Memory B cell (primary cell): ENCODE data around the gene DCST2.

ENCODE experiments used
- ATAC-seq: fragments of 150-1000 bp; cut with Tn5 transposase; 2 replicates; pipeline ENCODE4 v1.10.0; 2021; ENCODE audit warnings: low read depth, mild to moderate bottlenecking, moderate library complexity
- DNase-seq, 2 donors: peaks; one replicate each; pipeline ENCODE4 v3.0.0; 2022; ENCODE audit warnings: low spot score in 2 of 2
- H3K27ac Mint-ChIP-seq: one replicate; pipeline ENCODE4 v1.8.0; 2022; ENCODE audit warnings: mild to moderate bottlenecking, moderate library complexity, mixed read lengths
- H3K27me3 Mint-ChIP-seq: one replicate; pipeline ENCODE4 v1.8.0; 2022; ENCODE audit warnings: mixed read lengths
- H3K36me3 Mint-ChIP-seq: one replicate; pipeline ENCODE4 v1.8.0; 2022; ENCODE audit warnings: mild to moderate bottlenecking, mixed read lengths
- H3K4me1 Mint-ChIP-seq: one replicate; pipeline ENCODE4 v1.8.0; 2022; ENCODE audit warnings: mixed read lengths
- H3K4me3 Mint-ChIP-seq: one replicate; pipeline ENCODE4 v1.8.0; 2022; ENCODE audit warnings: mild to moderate bottlenecking, moderate library complexity, mixed read lengths
- H3K9me3 Mint-ChIP-seq: one replicate; pipeline ENCODE4 v1.8.0; 2022; ENCODE audit warnings: mixed read lengths

DCST2 gene

DNA sequence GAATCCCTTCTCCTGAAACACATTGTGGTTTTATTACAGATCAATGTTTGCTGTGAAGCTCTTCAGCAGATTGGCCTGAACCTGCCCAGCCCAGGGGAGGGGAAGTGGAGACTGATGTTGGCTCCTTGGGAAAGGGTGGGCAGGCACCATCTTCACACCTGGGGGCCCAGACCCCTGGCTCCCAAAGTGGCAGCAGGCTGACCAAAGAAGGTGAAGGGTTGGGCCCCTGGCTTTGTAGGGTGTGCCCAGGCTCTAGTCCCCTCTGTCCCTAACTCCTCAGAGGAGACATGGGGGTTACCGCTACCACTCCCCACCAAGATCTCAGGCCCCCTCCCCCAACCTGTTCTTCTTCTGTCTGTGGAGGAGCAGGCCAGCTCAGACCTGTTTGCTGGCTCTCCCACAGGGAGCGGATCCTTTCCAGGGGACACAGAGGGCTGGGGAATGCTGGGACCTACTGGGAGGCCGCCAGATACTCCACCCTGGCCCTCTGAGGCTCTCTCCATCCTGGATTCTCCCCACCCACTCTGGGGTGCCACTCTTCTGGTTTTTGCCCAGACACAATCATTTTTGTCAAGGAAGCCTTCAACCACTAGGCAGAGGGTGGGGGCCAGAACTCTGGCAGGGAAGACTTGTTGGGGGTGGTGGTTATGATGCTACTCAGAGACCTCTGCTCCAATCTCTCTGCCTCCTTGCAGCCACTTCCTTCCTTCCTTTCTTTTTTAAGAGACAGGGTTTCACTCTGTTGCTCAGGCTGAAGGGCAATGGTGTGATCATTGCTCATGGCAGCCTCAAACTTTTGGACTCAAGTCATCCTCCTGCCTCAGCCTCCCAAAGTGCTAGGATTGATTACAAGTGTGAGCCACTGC lies 40.0 kb upstream of the DCST2 start:
- no peaks in the 10 kb centered on the region for H3K9me3 Mint-ChIP-seq
- ATAC-seq, result no peak
- H3K27ac Mint-ChIP-seq, result no peak overlapping the region
- H3K36me3 Mint-ChIP-seq, result peaks cover 2% of the 10 kb centered on the region
- H3K4me1 Mint-ChIP-seq, result peaks cover 25% of the 10 kb centered on the region
- H3K4me3 Mint-ChIP-seq, result no peak overlapping the region
- H3K27me3 Mint-ChIP-seq, result no peaks in the 10 kb centered on the region
- DNase-seq, result no peak

DNA sequence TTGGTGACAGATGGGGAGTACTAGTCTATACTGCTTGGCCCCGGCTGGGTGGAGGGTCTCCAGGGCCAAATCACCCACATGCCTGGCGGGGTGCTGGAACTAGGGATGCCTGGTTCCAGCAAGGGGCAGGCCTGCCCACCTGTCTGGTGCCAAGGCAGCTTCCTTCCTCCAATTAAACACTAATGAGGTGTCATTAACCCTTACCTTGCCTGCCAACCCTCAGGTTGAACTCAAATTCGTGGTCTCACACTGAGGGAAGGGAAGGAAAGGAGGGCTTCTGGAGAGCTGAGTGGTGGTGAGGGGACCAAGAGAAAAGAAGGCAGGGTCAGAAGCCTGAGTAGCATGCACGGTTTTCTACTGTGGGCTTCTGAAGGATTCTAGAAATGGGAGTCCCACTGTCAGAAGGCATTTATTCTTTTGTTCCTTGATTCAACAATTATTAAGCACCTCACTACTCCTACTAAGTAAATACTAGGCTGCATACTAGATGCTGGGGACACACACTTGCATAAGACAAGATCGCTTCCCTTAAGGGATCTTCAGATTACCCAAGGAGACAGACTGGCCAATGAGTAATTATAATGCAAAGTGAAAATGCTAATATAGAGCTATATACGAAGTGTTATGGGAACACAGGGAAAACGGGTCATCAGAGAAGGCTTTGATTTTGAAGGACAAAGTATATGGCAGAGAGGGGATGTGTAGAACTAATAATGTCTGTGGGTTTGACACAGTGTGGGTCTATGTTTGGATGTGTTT lies 39.1 kb upstream of the DCST2 start:
- ATAC-seq (no peak), DNase-seq (no peak)
- Mint-ChIP-seq H3K36me3 (peaks cover 5% of the 10 kb centered on the region), H3K9me3 (no peaks in the 10 kb centered on the region), H3K27ac (no peak overlapping the region), H3K4me1 (peaks cover 25% of the 10 kb centered on the region), H3K27me3 (no peaks in the 10 kb centered on the region), H3K4me3 (peak overlapping the region; percentile 67)

DNA sequence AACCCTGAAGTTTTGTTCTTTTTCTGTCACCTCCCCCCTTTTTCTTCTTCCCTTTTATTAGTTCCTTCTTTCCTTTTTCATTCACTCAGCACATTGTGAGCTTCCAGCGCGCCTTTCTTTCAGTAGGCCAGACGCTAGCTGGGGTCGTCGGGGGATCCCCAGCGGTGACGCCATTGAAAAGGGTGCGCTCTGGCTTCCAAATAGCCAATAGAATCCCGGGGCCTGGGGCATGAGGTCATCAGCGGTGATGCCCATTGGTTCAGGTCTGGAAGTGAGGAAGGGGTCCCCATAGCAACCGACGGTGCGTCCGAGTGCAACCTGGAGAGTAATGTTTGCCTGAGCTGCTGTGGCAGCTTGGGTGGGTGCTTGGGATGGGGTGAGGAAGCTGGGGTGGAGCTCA lies 38.1 kb upstream of the DCST2 start:
- DNase-seq, result no peak
- Mint-ChIP-seq H3K9me3 (no peaks in the 10 kb centered on the region), H3K4me3 (peak overlapping the region; percentile 47), H3K27me3 (no peaks in the 10 kb centered on the region), H3K27ac (peak overlapping the region; percentile 61), H3K36me3 (peaks cover 12% of the 10 kb centered on the region), H3K4me1 (peaks cover 29% of the 10 kb centered on the region)
- ATAC-seq, result no peak

DNA sequence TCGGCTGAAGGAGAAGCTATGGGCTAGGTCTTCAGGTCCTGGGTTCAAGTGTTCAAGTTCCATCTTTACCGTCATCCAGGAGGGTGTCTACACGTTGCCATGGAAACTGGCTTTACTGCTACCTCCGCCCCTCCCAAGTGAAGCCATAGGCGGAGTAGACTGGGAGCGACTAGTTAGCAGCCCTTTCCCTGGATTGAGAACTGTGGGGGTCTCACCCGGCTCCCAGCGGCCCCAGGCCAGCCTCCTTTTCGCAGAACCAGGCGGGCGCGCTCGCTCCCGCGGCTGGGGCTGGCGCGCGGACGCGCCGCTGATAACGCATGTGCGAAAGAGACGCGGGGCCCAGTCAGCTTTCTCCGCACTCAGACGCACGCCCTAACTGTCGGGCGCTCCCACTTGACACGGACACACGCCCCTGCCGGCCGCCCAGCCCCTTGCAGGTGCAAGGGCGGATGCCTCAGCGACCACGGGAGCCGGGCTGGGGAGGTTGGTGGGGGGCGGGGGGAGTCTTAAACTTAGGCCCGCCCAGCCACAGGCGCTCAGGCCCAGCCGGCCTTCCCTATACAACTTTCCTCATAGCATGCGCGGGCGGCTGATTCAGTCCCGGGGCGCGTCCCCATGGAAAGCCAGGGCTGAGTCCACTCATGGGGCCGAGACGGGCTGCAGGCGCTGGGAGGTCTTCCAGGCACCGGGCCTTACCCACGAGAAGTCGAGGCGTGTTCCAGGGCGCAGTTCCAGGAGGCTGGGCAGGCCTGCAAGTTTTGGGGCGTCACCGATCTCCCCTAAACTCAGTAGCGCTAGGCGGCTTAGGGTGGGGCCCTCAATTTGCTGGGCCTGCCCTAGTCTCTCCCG lies 37.4 kb upstream of the DCST2 start:
- peak; percentile 97 for ATAC-seq
- Mint-ChIP-seq H3K9me3 (no peaks in the 10 kb centered on the region), H3K36me3 (peaks cover 14% of the 10 kb centered on the region), H3K4me1 (peaks cover 32% of the 10 kb centered on the region), H3K4me3 (peak overlapping the region; percentile 47), H3K27ac (peak overlapping the region; percentile 61), H3K27me3 (no peaks in the 10 kb centered on the region)
- peak; percentile 74 to 82 for DNase-seq

DNA sequence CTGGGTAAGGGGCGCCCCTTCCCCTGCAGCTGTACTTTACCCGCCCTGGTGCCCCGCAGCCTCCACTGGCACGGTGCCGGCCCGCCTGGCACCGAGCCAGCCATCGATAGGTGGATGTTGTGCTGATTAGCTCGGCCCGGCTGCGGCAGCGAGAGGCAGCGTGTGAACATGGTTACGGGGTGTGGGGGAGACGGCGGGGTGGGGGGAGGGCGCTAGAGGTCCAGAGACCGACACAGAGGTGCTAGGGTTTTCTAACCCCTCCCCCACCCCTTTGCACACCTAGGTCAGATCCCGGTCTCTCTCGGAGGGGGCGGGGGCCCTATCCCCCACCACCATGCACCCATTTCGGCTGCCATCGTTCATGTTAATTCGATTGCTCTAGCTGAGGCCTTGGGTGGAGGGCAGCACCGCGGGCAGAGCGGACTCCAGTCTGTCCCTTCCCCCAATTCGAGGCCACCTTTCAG lies 36.6 kb upstream of the DCST2 start:
- no peak overlapping the region for H3K27ac Mint-ChIP-seq
- no peaks in the 10 kb centered on the region for H3K9me3 Mint-ChIP-seq
- no peak for DNase-seq
- no peaks in the 10 kb centered on the region for H3K27me3 Mint-ChIP-seq
- H3K4me1 Mint-ChIP-seq, result peaks cover 32% of the 10 kb centered on the region
- peak overlapping the region; percentile 47 for H3K4me3 Mint-ChIP-seq
- H3K36me3 Mint-ChIP-seq, result peaks cover 14% of the 10 kb centered on the region
- ATAC-seq, result no peak

DNA sequence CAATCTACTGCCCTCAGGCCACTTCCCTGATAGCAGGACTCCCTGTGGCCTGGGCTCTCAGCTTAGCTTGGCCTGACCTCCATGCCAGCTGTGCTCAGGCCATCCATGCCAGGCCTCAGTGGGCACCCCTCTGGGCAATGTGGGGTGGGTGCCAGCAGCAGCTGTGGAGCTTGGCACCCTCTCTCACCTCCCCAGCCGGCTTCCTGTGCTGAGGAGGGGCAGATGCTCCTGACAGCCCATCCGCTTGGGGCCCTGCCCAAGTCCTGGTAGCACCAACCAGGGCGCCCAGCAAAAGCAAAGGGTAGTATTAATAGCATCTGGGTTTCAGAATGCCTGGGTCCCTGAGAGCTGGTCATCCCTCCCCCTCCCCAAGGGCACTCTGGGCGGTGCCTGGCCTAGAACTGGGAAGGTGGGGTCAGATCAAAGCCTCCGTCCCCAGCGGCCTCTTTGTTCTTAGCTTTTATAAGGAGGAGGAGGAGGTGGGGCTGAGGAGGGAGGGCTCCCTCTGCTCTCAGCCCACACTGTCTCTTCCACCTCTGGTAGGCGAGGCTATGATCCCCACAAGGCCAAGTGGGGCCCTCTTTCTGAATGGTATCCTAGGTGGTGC lies 36.1 kb upstream of the DCST2 start:
- Mint-ChIP-seq H3K4me1 (peaks cover 32% of the 10 kb centered on the region), H3K27me3 (no peaks in the 10 kb centered on the region), H3K9me3 (no peaks in the 10 kb centered on the region), H3K27ac (no peak overlapping the region), H3K4me3 (no peak overlapping the region), H3K36me3 (peaks cover 14% of the 10 kb centered on the region)
- ATAC-seq, result no peak
- DNase-seq, result no peak

DNA sequence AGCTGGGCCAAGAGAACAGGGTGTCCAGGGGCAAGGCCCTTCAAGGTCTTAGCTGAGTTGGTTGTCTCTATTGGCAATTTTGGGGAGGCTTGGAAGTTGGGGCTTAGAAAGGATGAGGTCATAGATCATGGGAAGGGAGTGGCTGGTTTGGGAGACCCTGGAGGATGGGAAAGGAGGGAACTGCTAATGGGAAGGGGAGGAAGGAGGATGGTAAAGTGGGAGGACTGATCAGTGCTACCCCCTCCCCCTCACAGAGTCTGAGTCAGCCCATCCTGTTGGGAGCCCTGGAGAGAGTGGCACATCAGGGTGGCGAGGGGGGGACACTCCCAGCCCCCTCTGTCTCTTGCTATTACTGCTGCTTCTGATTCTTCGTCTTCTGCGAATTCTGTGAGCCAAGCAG lies 35.0 kb upstream of the DCST2 start:
- Mint-ChIP-seq H3K27ac (no peak overlapping the region), H3K36me3 (peaks cover 14% of the 10 kb centered on the region), H3K9me3 (no peaks in the 10 kb centered on the region), H3K27me3 (no peaks in the 10 kb centered on the region), H3K4me3 (no peak overlapping the region), H3K4me1 (peaks cover 34% of the 10 kb centered on the region)
- DNase-seq (no peak), ATAC-seq (no peak)

DNA sequence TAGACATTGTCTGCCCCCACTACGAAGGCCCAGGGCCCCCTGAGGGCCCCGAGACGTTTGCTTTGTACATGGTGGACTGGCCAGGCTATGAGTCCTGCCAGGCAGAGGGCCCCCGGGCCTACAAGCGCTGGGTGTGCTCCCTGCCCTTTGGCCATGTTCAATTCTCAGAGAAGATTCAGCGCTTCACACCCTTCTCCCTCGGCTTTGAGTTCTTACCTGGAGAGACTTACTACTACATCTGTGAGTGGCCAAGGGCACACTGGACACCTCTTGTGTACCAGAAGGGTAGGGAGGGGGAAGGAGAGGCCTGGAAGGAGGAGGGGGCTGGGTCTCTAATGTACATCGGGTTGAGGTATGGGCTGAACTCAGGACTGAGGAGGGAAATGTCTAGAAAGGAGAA lies 33.2 kb upstream of the DCST2 start:
- DNase-seq (no peak), ATAC-seq (no peak)
- H3K9me3 Mint-ChIP-seq, result no peaks in the 10 kb centered on the region
- H3K27me3 Mint-ChIP-seq, result no peaks in the 10 kb centered on the region
- peaks cover 14% of the 10 kb centered on the region for H3K36me3 Mint-ChIP-seq
- no peak overlapping the region for H3K4me3 Mint-ChIP-seq
- H3K4me1 Mint-ChIP-seq, result peaks cover 28% of the 10 kb centered on the region
- H3K27ac Mint-ChIP-seq, result no peak overlapping the region

DNA sequence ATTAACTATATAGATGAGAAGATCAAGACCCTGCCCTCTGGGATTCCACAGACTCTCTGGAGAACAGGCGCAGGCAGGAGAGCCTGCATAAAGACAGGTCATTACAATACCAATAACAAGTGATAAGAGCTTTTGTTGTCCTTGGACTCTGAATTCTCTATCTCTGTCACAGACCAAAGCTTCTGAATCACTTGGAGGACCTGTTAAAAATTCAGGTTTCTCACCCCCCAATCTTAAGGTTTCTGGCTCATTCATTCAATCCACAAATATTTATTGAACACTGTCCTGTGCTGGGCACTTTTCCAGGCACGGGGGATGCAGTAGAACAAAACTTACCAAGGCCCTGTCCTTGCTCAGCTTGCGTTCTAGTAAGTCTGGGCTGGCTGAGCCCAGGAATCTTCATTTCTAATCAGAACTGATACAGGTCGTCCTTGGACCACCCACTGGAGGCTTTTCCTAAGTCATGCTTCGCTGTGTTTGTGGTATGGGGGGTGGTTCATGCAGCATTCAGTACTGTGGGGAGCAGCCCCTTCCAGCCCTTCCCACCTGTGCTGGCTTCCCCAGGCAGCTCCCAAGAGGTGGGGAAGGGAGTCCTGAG lies 31.4 kb upstream of the DCST2 start:
- peaks cover 29% of the 10 kb centered on the region for H3K4me1 Mint-ChIP-seq
- H3K9me3 Mint-ChIP-seq, result no peaks in the 10 kb centered on the region
- H3K27ac Mint-ChIP-seq, result peak overlapping the region; percentile 67
- no peaks in the 10 kb centered on the region for H3K27me3 Mint-ChIP-seq
- peak overlapping the region; percentile 92 for H3K4me3 Mint-ChIP-seq
- ATAC-seq (no peak), DNase-seq (no peak)
- peaks cover 14% of the 10 kb centered on the region for H3K36me3 Mint-ChIP-seq

DNA sequence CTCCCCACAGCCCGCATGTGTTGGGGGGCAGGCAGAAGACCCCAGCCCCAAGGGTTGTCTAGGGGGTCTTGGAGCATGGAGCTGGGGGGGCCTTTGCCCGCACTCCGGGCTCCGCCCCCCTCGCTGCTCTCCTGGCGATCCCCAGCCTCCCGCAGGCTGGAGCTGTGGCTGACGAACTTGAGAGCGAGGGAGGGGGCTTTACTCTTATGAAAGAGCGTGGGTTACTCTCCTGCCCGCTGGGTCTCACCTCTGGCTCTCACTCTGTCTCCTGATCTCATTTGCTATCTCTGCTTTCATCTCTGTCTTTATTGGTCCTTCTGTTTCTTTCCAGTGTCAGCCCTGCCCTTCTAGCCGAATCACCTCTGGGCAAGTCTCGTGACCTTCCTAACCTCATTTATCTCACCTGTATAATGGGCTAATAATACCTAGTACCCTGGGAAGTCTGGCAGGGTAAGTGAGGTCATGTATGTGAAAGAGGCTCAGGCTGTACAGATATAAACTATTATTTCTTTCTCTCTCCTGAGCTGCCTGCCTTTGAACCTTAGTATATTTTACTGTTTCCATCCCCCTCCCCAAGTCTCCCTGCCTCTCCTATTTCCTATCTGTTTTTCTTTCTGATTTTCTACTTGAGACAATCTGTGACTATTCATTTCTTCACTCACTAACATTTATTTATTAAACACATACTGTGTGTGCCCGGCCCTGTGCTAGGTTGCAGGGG lies 30.7 kb upstream of the DCST2 start:
- H3K27me3 Mint-ChIP-seq, result no peaks in the 10 kb centered on the region
- H3K9me3 Mint-ChIP-seq, result no peaks in the 10 kb centered on the region
- peak overlapping the region; percentile 67 for H3K27ac Mint-ChIP-seq
- DNase-seq, result no peak
- H3K36me3 Mint-ChIP-seq, result peaks cover 14% of the 10 kb centered on the region
- H3K4me1 Mint-ChIP-seq, result peaks cover 29% of the 10 kb centered on the region
- ATAC-seq, result no peak
- peak overlapping the region; percentile 92 for H3K4me3 Mint-ChIP-seq

DNA sequence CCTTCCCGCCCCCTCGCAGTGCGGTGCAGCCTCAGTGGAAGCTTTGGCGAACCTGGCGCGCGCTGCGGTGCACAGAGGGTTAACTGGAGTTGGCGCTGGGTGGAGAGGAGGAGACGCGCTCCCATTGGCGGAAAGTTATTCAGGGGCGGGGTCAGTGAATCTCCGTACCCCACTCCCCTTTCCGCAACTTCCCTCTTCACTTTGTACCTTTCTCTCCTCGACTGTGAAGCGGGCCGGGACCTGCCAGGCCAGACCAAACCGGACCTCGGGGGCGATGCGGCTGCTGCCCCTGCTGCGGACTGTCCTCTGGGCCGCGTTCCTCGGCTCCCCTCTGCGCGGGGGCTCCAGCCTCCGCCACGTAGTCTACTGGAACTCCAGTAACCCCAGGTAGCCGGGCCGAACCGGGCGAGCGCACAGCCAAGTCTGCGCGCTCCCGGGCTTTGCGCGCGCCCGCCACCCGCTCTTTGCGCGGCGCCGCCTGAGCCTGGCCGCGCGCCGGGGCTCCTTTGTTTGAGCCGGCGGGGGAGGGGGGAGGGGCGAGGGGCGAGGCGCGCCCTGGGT lies 30.0 kb upstream of the DCST2 start, which contains the start of gene EFNA4:
TSS of gene EFNA4 (plus strand) at position 191 of the 561 bp plus-strand sequence. CDS start at position 275, 84 bp downstream.
- H3K27ac Mint-ChIP-seq, result peak within 1 kb of the TSS; percentile 67
- ATAC-seq (peak; percentile 83), DNase-seq (peak; percentile 83 to 87)
- H3K4me1 Mint-ChIP-seq, result peaks cover 29% of the 10 kb centered on the region
- H3K36me3 Mint-ChIP-seq, result peaks cover 13% of the 10 kb centered on the region
- no peaks in the 10 kb centered on the region for H3K27me3 Mint-ChIP-seq
- H3K4me3 Mint-ChIP-seq, result peak within 1 kb of the TSS; percentile 96
- no peaks in the 10 kb centered on the region for H3K9me3 Mint-ChIP-seq

DNA sequence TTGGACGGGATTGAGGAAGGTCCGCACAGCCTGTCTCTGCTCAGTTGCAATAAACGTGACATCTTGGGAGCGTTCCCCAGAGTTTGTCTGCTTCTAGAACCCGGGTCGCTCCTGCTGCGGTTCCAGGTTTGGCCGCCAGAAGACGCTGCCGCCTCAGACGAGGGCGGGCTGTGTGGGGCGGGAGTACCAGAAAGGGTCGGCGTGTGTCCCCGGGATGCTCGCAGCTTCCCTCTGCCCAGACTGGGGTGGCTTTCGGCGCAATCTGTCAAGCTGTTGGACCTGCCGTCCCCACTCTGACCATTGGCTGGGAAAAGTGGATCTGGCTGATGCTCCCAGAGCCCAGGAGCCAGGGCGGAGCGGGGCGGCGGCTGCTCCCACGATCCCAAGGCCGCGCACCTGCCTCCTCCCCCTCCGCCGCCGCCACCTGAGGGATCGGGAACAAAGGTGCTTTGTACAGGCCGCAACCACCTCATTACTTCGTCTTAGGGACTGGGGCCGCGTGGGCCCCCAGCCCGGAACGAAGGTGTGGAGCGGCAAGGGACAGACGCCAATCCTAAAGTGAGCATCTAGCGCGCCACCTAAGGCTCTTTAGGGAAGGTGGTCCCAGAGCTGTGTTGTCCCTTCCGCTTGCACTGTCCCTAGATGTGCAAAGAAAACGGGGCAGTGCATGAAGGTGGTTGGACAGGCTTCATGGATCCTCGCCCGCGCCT lies 29.3 kb upstream of the DCST2 start:
- H3K27me3 Mint-ChIP-seq, result no peaks in the 10 kb centered on the region
- ATAC-seq, result peak; percentile 22
- H3K27ac Mint-ChIP-seq, result peak overlapping the region; percentile 11
- peaks cover 9% of the 10 kb centered on the region for H3K36me3 Mint-ChIP-seq
- H3K4me1 Mint-ChIP-seq, result peaks cover 26% of the 10 kb centered on the region
- H3K9me3 Mint-ChIP-seq, result no peaks in the 10 kb centered on the region
- DNase-seq, result peak; percentile 78 to 86
- peak overlapping the region; percentile 96 for H3K4me3 Mint-ChIP-seq
